ENCODE data around the gene CACNA1G. TPM values are rescaled to one million over a fixed set of nuclear protein-coding genes. Genes with fewer than 3 reads are reported as not detected.

CACNA1G gene
- polyA plus RNA-seq, 1 donor, result 7.9 TPM

GRCh38 chr17:50533185-50533584, 27.3 kb upstream of the CACNA1G start:
- no peak for DNase-seq

- no peak for DNase-seq
Observed at GRCh38 chr17:50533720-50534148, 26.8 kb upstream of the CACNA1G start.

- DNase-seq, result no peak
Observed at GRCh38 chr17:50534222-50534978, 26.1 kb upstream of the CACNA1G start.

- no peak for DNase-seq
Observed at GRCh38 chr17:50534979-50535326, 25.6 kb upstream of the CACNA1G start.

GRCh38 chr17:50535407-50535806, 25.1 kb upstream of the CACNA1G start:
- DNase-seq, result no peak

- DNase-seq, result no peak
Observed at GRCh38 chr17:50536683-50537646, 23.6 kb upstream of the CACNA1G start.

- no peak for DNase-seq
Observed at GRCh38 chr17:50537721-50538548, 22.6 kb upstream of the CACNA1G start.

GRCh38 chr17:50538549-50539410, 21.7 kb upstream of the CACNA1G start:
- no peak for DNase-seq

- no peak for DNase-seq
Observed at GRCh38 chr17:50539762-50540559, 20.6 kb upstream of the CACNA1G start.

- no peak for DNase-seq
Observed at GRCh38 chr17:50540560-50541401, 19.7 kb upstream of the CACNA1G start.

- no peak for DNase-seq
Observed at GRCh38 chr17:50541402-50541715, 19.2 kb upstream of the CACNA1G start.

GRCh38 chr17:50541716-50542688, 18.5 kb upstream of the CACNA1G start:
- peak; percentile 88 for DNase-seq

- DNase-seq, result no peak
Observed at GRCh38 chr17:50542795-50543774, 17.4 kb upstream of the CACNA1G start.

- no peak for DNase-seq
Observed at GRCh38 chr17:50544516-50544915, 16.0 kb upstream of the CACNA1G start.

GRCh38 chr17:50545311-50545710, 15.2 kb upstream of the CACNA1G start:
- DNase-seq, result no peak

- no peak for DNase-seq
Observed at GRCh38 chr17:50546701-50547034, 13.8 kb upstream of the CACNA1G start.

All from left kidney (tissue), 2 donors.